K562 (cell line): Measurements from ENCODE around the gene THAP5. TPM values are rescaled to one million over a fixed set of nuclear protein-coding genes. Genes with fewer than 3 reads are reported as not detected.

ENCODE experiments used
- KAT7 ChIP-seq: sonication (generic); formaldehyde crosslinking; IDR thresholded peaks from 2 replicates; pipeline ENCODE4 v1.8.0; 2022; ENCODE audit warnings: missing genetic modification reagents, mild to moderate bottlenecking, borderline replicate concordance
- polyA plus RNA-seq, 8 experiments: library from polyadenylated mRNA; depleted of rRNA in 4 of 8; stranded (reverse) in 5 of 8; unstranded in 3 of 8; fragments of >200 nt; fragmentation: Nextera tagmentation in 2 of 8; fragmentation: Illumina TruSeq in 1 of 8; extraction: Ambion mirVana in 2 of 8; extraction: Trizol in 1 of 8; gene quantifications; 2 replicates each; pipeline versions ENCODE4 v1.2.1 to v1.2.3, GENCODE V29; 2011 to 2014; ENCODE audit warnings: inconsistent platforms in 1 of 8, missing spikeins in 1 of 8
- total RNA-seq, 7 experiments: library from RNA; depleted of rRNA in 6 of 7; stranded (reverse); fragments of >200 nt in 6 of 7; fragmentation: Illumina TruSeq in 2 of 7; extraction: Trizol in 2 of 7; gene quantifications; 2 replicates each; pipeline versions ENCODE4 v1.2.1 to v1.2.3, GENCODE V29; 2011 to 2021; ENCODE audit warnings: low replicate concordance in 1 of 7
- TF ChIP-seq, protein P1 (sequence below), 2 experiments: fragments of 450-650 bp in 1 of 2; sonication (generic) in 1 of 2; formaldehyde crosslinking in 1 of 2; IDR thresholded peaks; 2 replicates each; pipeline versions ENCODE4 v1.7.1 to v1.9.0; 2016 to 2022; ENCODE audit warnings: inconsistent platforms in 1 of 2, mild to moderate bottlenecking in 1 of 2, missing genetic modification reagents in 1 of 2

THAP5 gene
- total and polyA plus RNA-seq, 9 of the 15 experiments (the other 6 are each of a cell fraction or from before 2014, with no cell fraction given) = 16.5 to 58.1 (median 28.2) TPM

DNA sequence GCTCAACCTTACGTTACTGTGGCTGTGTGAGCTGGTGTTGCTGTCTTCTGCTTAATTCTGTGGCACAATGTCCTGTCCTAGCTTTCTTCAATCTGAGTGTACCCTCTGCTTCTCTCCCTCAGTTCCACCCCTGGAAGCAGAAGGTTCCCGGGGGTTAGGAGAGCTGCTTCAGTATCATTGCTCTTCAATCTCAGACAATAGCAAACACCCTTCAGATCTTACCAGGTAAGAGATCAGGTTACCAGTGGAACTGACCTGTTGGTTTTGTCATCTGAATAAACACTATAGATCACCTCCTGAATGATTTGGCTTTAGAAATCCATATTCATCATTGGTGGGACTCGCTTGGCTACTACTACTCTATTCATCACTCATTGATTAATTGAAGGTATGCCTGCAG is 48.5 kb upstream of the THAP5 start (continued):
- TF ChIP-seq, protein P1, sequence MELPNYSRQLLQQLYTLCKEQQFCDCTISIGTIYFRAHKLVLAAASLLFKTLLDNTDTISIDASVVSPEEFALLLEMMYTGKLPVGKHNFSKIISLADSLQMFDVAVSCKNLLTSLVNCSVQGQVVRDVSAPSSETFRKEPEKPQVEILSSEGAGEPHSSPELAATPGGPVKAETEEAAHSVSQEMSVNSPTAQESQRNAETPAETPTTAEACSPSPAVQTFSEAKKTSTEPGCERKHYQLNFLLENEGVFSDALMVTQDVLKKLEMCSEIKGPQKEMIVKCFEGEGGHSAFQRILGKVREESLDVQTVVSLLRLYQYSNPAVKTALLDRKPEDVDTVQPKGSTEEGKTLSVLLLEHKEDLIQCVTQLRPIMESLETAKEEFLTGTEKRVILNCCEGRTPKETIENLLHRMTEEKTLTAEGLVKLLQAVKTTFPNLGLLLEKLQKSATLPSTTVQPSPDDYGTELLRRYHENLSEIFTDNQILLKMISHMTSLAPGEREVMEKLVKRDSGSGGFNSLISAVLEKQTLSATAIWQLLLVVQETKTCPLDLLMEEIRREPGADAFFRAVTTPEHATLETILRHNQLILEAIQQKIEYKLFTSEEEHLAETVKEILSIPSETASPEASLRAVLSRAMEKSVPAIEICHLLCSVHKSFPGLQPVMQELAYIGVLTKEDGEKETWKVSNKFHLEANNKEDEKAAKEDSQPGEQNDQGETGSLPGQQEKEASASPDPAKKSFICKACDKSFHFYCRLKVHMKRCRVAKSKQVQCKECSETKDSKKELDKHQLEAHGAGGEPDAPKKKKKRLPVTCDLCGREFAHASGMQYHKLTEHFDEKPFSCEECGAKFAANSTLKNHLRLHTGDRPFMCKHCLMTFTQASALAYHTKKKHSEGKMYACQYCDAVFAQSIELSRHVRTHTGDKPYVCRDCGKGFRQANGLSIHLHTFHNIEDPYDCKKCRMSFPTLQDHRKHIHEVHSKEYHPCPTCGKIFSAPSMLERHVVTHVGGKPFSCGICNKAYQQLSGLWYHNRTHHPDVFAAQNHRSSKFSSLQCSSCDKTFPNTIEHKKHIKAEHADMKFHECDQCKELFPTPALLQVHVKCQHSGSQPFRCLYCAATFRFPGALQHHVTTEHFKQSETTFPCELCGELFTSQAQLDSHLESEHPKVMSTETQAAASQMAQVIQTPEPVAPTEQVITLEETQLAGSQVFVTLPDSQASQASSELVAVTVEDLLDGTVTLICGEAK (IDR thresholded peaks at IDR 0.05) = no peak
- TF ChIP-seq, protein P1 (CRISPR knock-in tag; IDR thresholded peaks at IDR 0.05) = no peak
- no peak for TF ChIP-seq KAT7
